Measurements from ENCODE around the gene DYSF.

DNA sequence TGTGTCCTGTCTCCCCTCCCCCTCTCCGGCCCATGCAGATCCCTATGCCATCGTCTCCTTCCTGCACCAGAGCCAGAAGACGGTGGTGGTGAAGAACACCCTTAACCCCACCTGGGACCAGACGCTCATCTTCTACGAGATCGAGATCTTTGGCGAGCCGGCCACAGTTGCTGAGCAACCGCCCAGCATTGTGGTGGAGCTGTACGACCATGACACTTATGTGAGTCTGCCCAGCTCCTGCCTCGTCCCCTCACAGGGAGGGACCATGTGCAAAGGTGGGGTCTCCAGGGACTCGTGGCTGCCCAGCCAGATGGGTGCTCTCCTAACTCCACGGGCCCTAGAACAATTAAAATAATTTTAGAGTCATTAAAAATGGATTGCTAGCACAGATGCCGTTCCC lies 145.2 kb downstream of the DYSF start:
- TF ChIP-seq, protein P1, sequence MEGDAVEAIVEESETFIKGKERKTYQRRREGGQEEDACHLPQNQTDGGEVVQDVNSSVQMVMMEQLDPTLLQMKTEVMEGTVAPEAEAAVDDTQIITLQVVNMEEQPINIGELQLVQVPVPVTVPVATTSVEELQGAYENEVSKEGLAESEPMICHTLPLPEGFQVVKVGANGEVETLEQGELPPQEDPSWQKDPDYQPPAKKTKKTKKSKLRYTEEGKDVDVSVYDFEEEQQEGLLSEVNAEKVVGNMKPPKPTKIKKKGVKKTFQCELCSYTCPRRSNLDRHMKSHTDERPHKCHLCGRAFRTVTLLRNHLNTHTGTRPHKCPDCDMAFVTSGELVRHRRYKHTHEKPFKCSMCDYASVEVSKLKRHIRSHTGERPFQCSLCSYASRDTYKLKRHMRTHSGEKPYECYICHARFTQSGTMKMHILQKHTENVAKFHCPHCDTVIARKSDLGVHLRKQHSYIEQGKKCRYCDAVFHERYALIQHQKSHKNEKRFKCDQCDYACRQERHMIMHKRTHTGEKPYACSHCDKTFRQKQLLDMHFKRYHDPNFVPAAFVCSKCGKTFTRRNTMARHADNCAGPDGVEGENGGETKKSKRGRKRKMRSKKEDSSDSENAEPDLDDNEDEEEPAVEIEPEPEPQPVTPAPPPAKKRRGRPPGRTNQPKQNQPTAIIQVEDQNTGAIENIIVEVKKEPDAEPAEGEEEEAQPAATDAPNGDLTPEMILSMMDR (IDR thresholded peaks at IDR 0.05) = no peak
- TF ChIP-seq POLR2A (IDR thresholded peaks at IDR 0.05) = no peak
